Measurements from ENCODE around the gene ACOT7.

- TF ChIP-seq POLR2AphosphoS5 (IDR thresholded peaks at IDR 0.05; ENCODE audit: low read depth, low read length) (no peak), CHD2 (IDR thresholded peaks at IDR 0.05; ENCODE audit: low read depth, low read length) (no peak), HCFC1 (IDR thresholded peaks at IDR 0.05; ENCODE audit: low read depth, low read length) (no peak), EP300 (IDR thresholded peaks at IDR 0.05; ENCODE audit: low read depth in 2 of 2, low read length in 2 of 2) (no peak), EP300 (CRISPR knock-in tag; IDR thresholded peaks at IDR 0.05; ENCODE audit: borderline replicate concordance) (no peak), SIN3B (IDR thresholded peaks at IDR 0.05; ENCODE audit: low read length) (no peak)
Observed at GRCh38 chr1:6386371-6386949, 7.1 kb downstream of the ACOT7 start.

All from HepG2 (cell line).